Neuronal stem cell (in vitro differentiated cells): ENCODE data around the gene ATP2A3.

Experiments
- DNase-seq: peaks from one replicate; pipeline ENCODE4 v3.0.0-alpha.2; 2013; ENCODE audit warnings: low spot score
- H2AFZ ChIP-seq: one replicate; pipeline ENCODE4 v1.6.1; 2013; ENCODE audit warnings: mild to moderate bottlenecking, low read length, inconsistent platforms
- H2AK5ac ChIP-seq: 2 replicates; pipeline ENCODE4 v1.6.1; 2013; ENCODE audit warnings: low read depth, mild to moderate bottlenecking, inconsistent platforms, low read length, moderate library complexity, mixed read lengths
- H2BK120ac ChIP-seq: 2 replicates; pipeline ENCODE4 v1.6.1; 2013; ENCODE audit warnings: low read depth, mild to moderate bottlenecking, inconsistent platforms, low read length, moderate library complexity, mixed read lengths
- H2BK12ac ChIP-seq: one replicate; pipeline ENCODE4 v1.6.1; 2013; ENCODE audit warnings: low read length, inconsistent platforms
- H2BK15ac ChIP-seq: 2 replicates; pipeline ENCODE4 v1.6.1; 2013; ENCODE audit warnings: mild to moderate bottlenecking, low read length, inconsistent platforms, mixed read lengths
- H2BK5ac ChIP-seq: one replicate; pipeline ENCODE4 v1.6.1; 2013; ENCODE audit warnings: inconsistent platforms, mild to moderate bottlenecking, low read length, moderate library complexity
- H3K14ac ChIP-seq: one replicate; pipeline ENCODE4 v1.6.1; 2013; ENCODE audit warnings: low read length, inconsistent platforms
- H3K18ac ChIP-seq: 2 replicates; pipeline ENCODE4 v1.6.1; 2013; ENCODE audit warnings: low read length, inconsistent platforms
- H3K23ac ChIP-seq: 2 replicates; pipeline ENCODE4 v1.6.1; 2013; ENCODE audit warnings: low read depth, mild to moderate bottlenecking, mixed read lengths, low read length, inconsistent platforms; ENCODE audit not compliant: poor library complexity
- H3K27ac ChIP-seq: replicated peaks from 3 replicates; pipeline ENCODE4 v1.5.1; 2013; ENCODE audit warnings: low read length, inconsistent platforms
- H3K27me3 ChIP-seq, 3 experiments: 2 replicates each; pipeline ENCODE4 v1.6.1; 2013; ENCODE audit warnings: low read length in 3 of 3, mild to moderate bottlenecking in 2 of 3, inconsistent platforms in 1 of 3, low read depth in 1 of 3, mixed read lengths in 1 of 3, moderate library complexity in 1 of 3; ENCODE audit not compliant: control insufficient read depth in 3 of 3, insufficient read depth in 3 of 3
- H3K36me3 ChIP-seq, 2 donors: replicated peaks in 1 of 2; 2 replicates each; pipeline ENCODE4 v1.6.1; 2013; ENCODE audit warnings: low read length in 2 of 2; ENCODE audit not compliant: control insufficient read depth in 2 of 2, insufficient read depth in 2 of 2
- H3K4ac ChIP-seq: 2 replicates; pipeline ENCODE4 v1.6.1; 2013; ENCODE audit warnings: inconsistent platforms, mild to moderate bottlenecking, low read length, moderate library complexity
- H3K4me1 ChIP-seq, 2 donors: 1 replicate in 1 of 2; 2 replicates in 1 of 2; pipeline ENCODE4 v1.6.1; 2013; ENCODE audit warnings: low read length in 2 of 2, low read depth in 1 of 2; ENCODE audit not compliant: control insufficient read depth in 2 of 2, insufficient read depth in 1 of 2
- H3K4me2 ChIP-seq: one replicate; pipeline ENCODE4 v1.6.1; 2013; ENCODE audit warnings: mild to moderate bottlenecking, low read length, inconsistent platforms; ENCODE audit not compliant: insufficient read depth, poor library complexity, severe bottlenecking
- H3K4me3 ChIP-seq, 2 donors: 2 replicates each; pipeline ENCODE4 v1.5.1; 2013; ENCODE audit warnings: low read length in 2 of 2, mild to moderate bottlenecking in 2 of 2, inconsistent platforms in 1 of 2, moderate library complexity in 1 of 2
- H3K79me1 ChIP-seq: one replicate; pipeline ENCODE4 v1.6.1; 2013; ENCODE audit warnings: low read depth, mild to moderate bottlenecking, inconsistent platforms, low read length, moderate library complexity
- H3K9ac ChIP-seq: one replicate; pipeline ENCODE4 v1.6.1; 2013; ENCODE audit warnings: mild to moderate bottlenecking, low read depth, low read length, inconsistent platforms; ENCODE audit not compliant: poor library complexity
- H3K9me3 ChIP-seq, 2 donors: replicated peaks in 1 of 2; 2 replicates each; pipeline versions ENCODE3 to v1.6.1; 2013; ENCODE audit warnings: low read length in 2 of 2, mild to moderate bottlenecking in 2 of 2, inconsistent platforms in 1 of 2, low read depth in 1 of 2, mixed read lengths in 1 of 2, moderate library complexity in 1 of 2; ENCODE audit not compliant: control insufficient read depth in 2 of 2, insufficient read depth in 1 of 2
- H4K8ac ChIP-seq: one replicate; pipeline ENCODE4 v1.6.1; 2013; ENCODE audit warnings: low read depth, mild to moderate bottlenecking, inconsistent platforms, low read length, moderate library complexity
- H4K91ac ChIP-seq: one replicate; pipeline ENCODE4 v1.6.1; 2013; ENCODE audit warnings: low read length, low read depth, mild to moderate bottlenecking, inconsistent platforms; ENCODE audit not compliant: poor library complexity
- WGBS, 2 donors: extraction: QIAGEN DNeasy Blood & Tissue Kit; methylation state at CpG; one replicate each; pipeline ENCODE4 v1.1.7; 2013; ENCODE audit warnings: missing lambda C conversion rate in 2 of 2, mixed read lengths in 1 of 2; ENCODE audit not compliant: insufficient read length in 2 of 2, insufficient replicate concordance in 1 of 2; ENCODE audit errors: extremely low coverage in 2 of 2; 5-methylcytosine and 5-hydroxymethylcytosine counted together

The ATP2A3 gene

DNA sequence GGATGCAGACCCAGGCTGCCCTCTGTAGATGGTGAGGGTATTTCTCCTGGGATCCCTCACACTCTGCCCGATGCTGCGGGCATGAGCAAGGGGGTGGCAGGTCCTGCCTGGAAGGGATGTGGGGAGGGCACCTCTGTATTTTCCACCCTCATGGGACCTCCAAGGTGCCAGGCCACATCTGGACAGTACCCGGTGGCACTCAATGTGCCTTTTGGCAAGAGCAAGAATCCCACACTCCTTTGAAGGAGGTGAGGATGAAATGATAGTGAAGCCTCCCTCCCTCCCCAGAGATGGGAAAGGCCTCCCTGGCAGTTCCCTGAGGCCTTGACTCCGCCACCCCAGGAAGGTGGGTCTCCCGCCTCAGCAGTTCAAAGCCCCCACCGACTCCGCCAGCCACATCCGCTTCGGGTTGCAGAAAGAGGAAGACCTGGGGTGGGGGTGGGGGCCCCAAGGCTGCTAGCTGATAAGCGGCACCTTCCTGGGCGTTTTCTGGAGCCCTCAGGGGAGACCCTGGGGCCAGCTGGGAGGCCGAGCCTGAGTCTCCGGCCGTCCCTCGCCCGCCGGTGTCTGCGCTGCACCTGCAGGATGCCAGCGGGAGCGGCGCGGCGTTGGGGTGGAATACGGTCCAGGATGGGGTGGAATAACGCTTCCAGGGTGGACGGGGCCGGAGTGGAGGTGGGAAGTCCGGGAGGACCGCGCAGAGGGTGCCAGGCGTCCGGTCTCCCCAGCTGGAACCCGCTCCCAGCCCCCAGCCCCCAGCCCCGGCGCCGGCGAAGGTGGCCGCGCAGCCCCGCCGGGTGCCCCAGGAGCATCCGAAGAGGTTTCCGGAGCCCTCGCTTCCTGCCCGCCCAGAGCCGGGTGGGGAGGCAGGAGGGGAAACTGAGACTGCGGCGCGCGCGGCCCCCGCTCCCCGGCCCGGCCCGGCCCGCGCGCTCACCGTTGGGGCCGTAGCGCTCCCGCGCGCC, 718 bp downstream of the ATP2A3 start:
- WGBS, 2 donors: no CpG with 5 or more reads among the region's 64 CpGs
- Histone ChIP-seq H3K27me3 (peaks cover 23 to 89% (median 43%) of the 10 kb centered on the region in 3 experiments), H3K4me3 (no peak overlapping the region)

DNA sequence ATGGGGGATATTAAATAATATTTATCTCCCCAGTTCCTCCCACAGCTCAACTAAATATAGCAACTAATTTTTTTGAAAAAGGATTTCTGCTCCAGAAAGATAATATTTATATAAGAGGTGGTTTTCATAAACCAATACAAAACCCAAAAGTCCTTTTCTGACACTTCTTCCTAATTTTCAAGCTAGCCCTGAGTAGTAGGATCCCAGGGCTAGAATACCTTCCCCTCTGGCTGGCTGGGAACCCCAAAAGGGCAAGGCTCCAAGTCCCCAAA, 1.3 kb downstream of the ATP2A3 start:
- no peaks in the 10 kb centered on the region for H3K9me3 ChIP-seq
- DNase-seq: no peak
- H3K27me3 ChIP-seq: peaks cover 23 to 90% (median 43%) of the 10 kb centered on the region in 3 experiments
- no peak overlapping the region for H4K91ac ChIP-seq
- no peak overlapping the region for H3K4me3 ChIP-seq
- H2BK15ac ChIP-seq: no peak overlapping the region
- no peak overlapping the region for H3K4ac ChIP-seq
- no peak overlapping the region for H3K9ac ChIP-seq
- no peaks in the 10 kb centered on the region for H3K36me3 ChIP-seq
- H2BK12ac ChIP-seq: no peak overlapping the region
- no peak overlapping the region for H2BK120ac ChIP-seq
- no peak overlapping the region for H3K4me2 ChIP-seq
- no peak overlapping the region for H2AK5ac ChIP-seq
- no peak overlapping the region for H3K18ac ChIP-seq
- H3K14ac ChIP-seq: no peak overlapping the region
- H4K8ac ChIP-seq: no peak overlapping the region
- peaks cover 2% of the 10 kb centered on the region for H3K79me1 ChIP-seq
- peaks cover 0 to 4% of the 10 kb centered on the region in 2 donors for H3K4me1 ChIP-seq
- H3K23ac ChIP-seq: no peak overlapping the region
- H2AFZ ChIP-seq: no peak overlapping the region
- no peak overlapping the region for H2BK5ac ChIP-seq
- no peak overlapping the region for H3K27ac ChIP-seq

More for the DNA sequence above, 718 bp downstream of the ATP2A3 start:
- no peak overlapping the region for H3K9ac ChIP-seq
- H2AK5ac ChIP-seq: no peak overlapping the region
- no peak overlapping the region for H2BK5ac ChIP-seq
- DNase-seq: no peak
- peaks cover 2% of the 10 kb centered on the region for H3K79me1 ChIP-seq
- H3K9me3 ChIP-seq: no peaks in the 10 kb centered on the region
- no peak overlapping the region for H2BK120ac ChIP-seq
- H3K4ac ChIP-seq: no peak overlapping the region
- peak overlapping the region; percentile 73 for H3K23ac ChIP-seq
- no peaks in the 10 kb centered on the region for H3K36me3 ChIP-seq
- H3K4me1 ChIP-seq: peaks cover 0 to 4% of the 10 kb centered on the region in 2 donors
- H2BK12ac ChIP-seq: no peak overlapping the region
- no peak overlapping the region for H2BK15ac ChIP-seq
- H3K18ac ChIP-seq: peak overlapping the region; percentile 71
- H4K91ac ChIP-seq: no peak overlapping the region
- no peak overlapping the region for H3K27ac ChIP-seq
- H3K14ac ChIP-seq: no peak overlapping the region
- peak overlapping the region; percentile 53 for H3K4me2 ChIP-seq
- H2AFZ ChIP-seq: peak overlapping the region; percentile 35
- no peak overlapping the region for H4K8ac ChIP-seq

DNA sequence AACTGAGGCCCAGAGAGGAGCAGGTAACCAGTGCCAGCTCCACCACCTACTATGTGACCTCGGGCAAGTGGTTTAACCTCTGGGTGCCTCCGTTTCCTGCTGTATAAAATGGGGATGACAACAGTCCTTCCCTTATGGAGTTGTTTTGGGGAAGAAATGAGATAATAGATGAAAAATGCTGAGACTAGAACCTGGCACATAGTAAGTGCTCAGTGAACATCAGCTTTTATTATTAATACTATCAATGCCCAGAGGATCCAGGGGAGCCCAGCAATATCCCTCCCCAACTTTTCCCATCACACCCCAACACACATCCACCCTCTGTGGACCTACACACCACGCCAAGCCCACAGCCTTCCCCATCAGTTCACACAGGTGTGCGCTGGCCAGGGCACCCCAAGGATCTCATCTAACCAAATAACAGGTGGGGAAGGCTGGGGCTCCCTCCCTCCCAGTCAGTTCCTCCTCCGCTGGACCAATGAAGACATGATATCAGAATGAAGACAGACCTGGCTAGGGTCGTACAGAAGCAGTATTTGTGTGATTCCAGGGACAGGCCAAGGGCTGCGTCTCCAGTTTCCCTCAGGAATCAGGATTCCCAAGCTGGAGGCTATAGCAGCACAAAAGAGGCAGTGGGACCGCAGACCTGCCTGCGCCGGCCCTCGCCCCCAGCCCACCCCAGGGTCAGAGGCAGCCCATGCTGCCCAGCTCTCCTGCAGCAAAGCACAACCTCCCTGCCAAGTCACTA, 1.8 kb downstream of the ATP2A3 start:
- no CpG with 5 or more reads among the region's 11 CpGs for WGBS, 2 donors

DNA sequence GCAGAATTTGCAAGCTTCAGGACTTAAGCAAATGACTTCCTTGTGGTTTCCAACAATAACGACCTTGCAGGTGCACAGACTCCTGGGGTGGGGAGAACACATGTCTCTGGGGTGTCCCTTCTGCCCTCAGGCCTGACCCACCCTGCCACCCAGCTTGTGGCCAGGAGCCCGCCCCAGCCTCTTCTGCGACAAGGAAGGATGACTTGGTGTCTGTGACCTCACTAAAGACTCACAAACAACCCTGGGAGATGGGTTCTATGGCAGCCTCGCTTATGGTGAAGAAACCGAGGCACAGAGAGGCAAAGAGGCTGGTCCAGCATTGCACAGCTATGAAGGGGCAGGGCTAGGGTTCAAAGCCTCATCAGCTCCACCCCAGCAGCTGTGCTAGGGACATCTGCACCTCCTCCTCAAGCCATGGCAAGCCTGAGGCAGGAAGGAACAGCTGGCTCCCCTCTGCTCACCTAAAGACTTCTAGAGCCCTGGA, 2.6 kb downstream of the ATP2A3 start:
- Histone ChIP-seq H3K27ac (no peak overlapping the region), H3K18ac (peak overlapping the region; percentile 5), H3K36me3 (no peaks in the 10 kb centered on the region), H3K79me1 (peaks cover 2% of the 10 kb centered on the region), H3K23ac (no peak overlapping the region), H3K4ac (no peak overlapping the region), H2BK15ac (no peak overlapping the region), H2BK120ac (no peak overlapping the region), H3K9ac (no peak overlapping the region), H3K27me3 (peaks cover 23 to 87% (median 43%) of the 10 kb centered on the region in 3 experiments), H2BK12ac (no peak overlapping the region), H3K4me3 (no peak overlapping the region), H3K4me2 (no peak overlapping the region), H4K91ac (no peak overlapping the region), H3K14ac (no peak overlapping the region), H2BK5ac (no peak overlapping the region), H2AK5ac (peak overlapping the region; percentile 60), H4K8ac (no peak overlapping the region), H2AFZ (no peak overlapping the region), H3K9me3 (no peaks in the 10 kb centered on the region), H3K4me1 (peaks cover 0 to 4% of the 10 kb centered on the region in 2 donors)
- DNase-seq: no peak
- WGBS, 2 donors: no CpG with 5 or more reads among the region's 5 CpGs

More for the DNA sequence above, 1.8 kb downstream of the ATP2A3 start:
- Histone ChIP-seq H4K91ac (no peak overlapping the region), H3K9ac (no peak overlapping the region), H3K4ac (no peak overlapping the region), H3K9me3 (no peaks in the 10 kb centered on the region), H3K4me3 (no peak overlapping the region), H2BK5ac (no peak overlapping the region), H3K36me3 (no peaks in the 10 kb centered on the region), H4K8ac (peak overlapping the region; percentile 43), H2BK15ac (no peak overlapping the region), H3K14ac (no peak overlapping the region), H2BK120ac (no peak overlapping the region), H2AFZ (no peak overlapping the region), H2BK12ac (peak overlapping the region; percentile 73), H3K4me1 (peaks cover 0 to 4% of the 10 kb centered on the region in 2 donors), H3K27ac (no peak overlapping the region), H2AK5ac (no peak overlapping the region), H3K79me1 (peaks cover 2% of the 10 kb centered on the region), H3K23ac (no peak overlapping the region), H3K18ac (no peak overlapping the region), H3K27me3 (peaks cover 23 to 85% (median 43%) of the 10 kb centered on the region in 3 experiments), H3K4me2 (no peak overlapping the region)
- no peak for DNase-seq
